Measurements from ENCODE around the gene TMC7. TPM values are rescaled to one million over a fixed set of nuclear protein-coding genes. Genes with fewer than 3 reads are reported as not detected.

Gene TMC7
- total and polyA plus RNA-seq, 2 of the 13 experiments (the other 11 are each of a cell fraction or from before 2014, with no cell fraction given), result 1.2 to 5.1 TPM

DNA sequence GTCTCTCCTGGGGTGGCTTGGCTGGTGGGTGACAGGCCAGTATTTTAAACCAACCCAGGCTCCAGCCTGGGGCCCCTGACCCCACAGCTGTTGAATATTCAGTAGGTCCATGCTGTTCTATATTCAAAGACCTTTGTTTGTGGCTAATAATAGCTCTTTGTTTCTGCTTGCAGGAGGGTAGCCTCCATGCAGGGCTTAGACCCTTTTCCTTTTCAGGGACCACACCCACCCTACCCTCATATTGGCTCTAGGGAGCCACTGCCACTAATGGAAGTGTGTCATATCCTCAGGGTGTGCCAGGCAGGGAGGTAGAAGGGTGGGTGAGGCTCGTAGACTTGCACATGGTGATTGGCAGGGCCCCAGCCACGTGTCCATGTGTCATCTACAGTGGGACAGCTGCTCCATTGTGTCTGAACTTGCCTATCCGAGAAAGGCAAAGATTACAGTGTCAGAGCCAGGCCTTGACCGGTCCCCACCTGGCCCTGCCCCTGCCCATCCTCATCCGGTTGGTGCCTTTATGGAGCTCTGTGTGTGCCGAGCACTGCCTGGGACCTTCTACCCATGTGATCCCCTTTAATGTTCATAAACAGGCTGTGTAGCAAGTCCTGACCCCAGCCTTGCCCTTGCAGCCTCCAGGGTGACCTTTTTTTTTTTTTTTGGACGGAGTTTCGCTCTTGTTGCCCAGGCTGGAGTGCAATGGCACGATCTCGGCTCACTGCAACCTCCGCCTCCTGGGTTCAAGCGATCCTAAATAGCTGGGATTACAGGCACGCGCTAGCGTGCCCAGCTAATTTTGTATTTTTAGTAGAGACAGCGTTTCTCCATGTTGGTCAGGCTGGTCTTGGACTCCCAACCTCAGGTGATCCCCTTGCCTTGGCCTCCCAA is 22.1 kb downstream of the TMC7 start (continued):
- TF ChIP-seq CBX2 (IDR thresholded peaks at IDR 0.05; ENCODE audit: low read depth, low read length) (no peak), CBX2 (CRISPR knock-in tag; IDR thresholded peaks at IDR 0.05; ENCODE audit: low read depth) (no peak), SMAD3 (CRISPR knock-in tag; IDR thresholded peaks at IDR 0.05) (peak; percentile 96), ZNF577 (CRISPR knock-in tag; IDR thresholded peaks at IDR 0.05; ENCODE audit: borderline replicate concordance, low read depth) (no peak), GPN1 (CRISPR knock-in tag; IDR thresholded peaks at IDR 0.05; ENCODE audit: borderline replicate concordance) (no peak), ZNF121 (CRISPR knock-in tag; IDR thresholded peaks at IDR 0.05) (peak; percentile 84), MIER3 (CRISPR knock-in tag; IDR thresholded peaks at IDR 0.05; ENCODE audit: borderline replicate concordance) (peak; percentile 71; the same call in 1 of the 2 replicates), ADNP (CRISPR knock-in tag; IDR thresholded peaks at IDR 0.05) (no peak), SP4 (CRISPR knock-in tag; IDR thresholded peaks at IDR 0.05) (peak; percentile 66), ZNF350 (CRISPR knock-in tag; IDR thresholded peaks at IDR 0.05; ENCODE audit: borderline replicate concordance, low read depth) (peak; percentile 96), HMG20B (CRISPR knock-in tag; conservative IDR thresholded peaks at IDR 0.05) (peak; percentile 86; the same call in 1 of the 2 replicates), ZNF619 (CRISPR knock-in tag; IDR thresholded peaks at IDR 0.05) (peak; percentile 87), STAG1 (CRISPR knock-in tag; IDR thresholded peaks at IDR 0.05) (peak; percentile 19; the same call in 1 of the 2 replicates), MATR3 (CRISPR knock-in tag; IDR thresholded peaks at IDR 0.05) (no peak), SIN3A (IDR thresholded peaks at IDR 0.05; ENCODE audit: borderline replicate concordance, low read depth, low read length) (peak; percentile 99), ZNF772 (CRISPR knock-in tag; IDR thresholded peaks at IDR 0.05) (peak; percentile 94), ZNF205 (CRISPR knock-in tag; IDR thresholded peaks at IDR 0.05) (peak; percentile 78; the same call in 1 of the 2 replicates)
- TF ChIP-seq, protein P1, sequence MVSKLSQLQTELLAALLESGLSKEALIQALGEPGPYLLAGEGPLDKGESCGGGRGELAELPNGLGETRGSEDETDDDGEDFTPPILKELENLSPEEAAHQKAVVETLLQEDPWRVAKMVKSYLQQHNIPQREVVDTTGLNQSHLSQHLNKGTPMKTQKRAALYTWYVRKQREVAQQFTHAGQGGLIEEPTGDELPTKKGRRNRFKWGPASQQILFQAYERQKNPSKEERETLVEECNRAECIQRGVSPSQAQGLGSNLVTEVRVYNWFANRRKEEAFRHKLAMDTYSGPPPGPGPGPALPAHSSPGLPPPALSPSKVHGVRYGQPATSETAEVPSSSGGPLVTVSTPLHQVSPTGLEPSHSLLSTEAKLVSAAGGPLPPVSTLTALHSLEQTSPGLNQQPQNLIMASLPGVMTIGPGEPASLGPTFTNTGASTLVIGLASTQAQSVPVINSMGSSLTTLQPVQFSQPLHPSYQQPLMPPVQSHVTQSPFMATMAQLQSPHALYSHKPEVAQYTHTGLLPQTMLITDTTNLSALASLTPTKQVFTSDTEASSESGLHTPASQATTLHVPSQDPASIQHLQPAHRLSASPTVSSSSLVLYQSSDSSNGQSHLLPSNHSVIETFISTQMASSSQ (IDR thresholded peaks at IDR 0.05; ENCODE audit: low read depth), result 0 out of 2 replicates have a peak, but pooled peaks have one; percentile 7
- TF ChIP-seq, protein P1 (CRISPR knock-in tag; IDR thresholded peaks at IDR 0.05; ENCODE audit: borderline replicate concordance), result peak; percentile 75; the same call in 1 of the 2 replicates
- TF ChIP-seq, protein P2, sequence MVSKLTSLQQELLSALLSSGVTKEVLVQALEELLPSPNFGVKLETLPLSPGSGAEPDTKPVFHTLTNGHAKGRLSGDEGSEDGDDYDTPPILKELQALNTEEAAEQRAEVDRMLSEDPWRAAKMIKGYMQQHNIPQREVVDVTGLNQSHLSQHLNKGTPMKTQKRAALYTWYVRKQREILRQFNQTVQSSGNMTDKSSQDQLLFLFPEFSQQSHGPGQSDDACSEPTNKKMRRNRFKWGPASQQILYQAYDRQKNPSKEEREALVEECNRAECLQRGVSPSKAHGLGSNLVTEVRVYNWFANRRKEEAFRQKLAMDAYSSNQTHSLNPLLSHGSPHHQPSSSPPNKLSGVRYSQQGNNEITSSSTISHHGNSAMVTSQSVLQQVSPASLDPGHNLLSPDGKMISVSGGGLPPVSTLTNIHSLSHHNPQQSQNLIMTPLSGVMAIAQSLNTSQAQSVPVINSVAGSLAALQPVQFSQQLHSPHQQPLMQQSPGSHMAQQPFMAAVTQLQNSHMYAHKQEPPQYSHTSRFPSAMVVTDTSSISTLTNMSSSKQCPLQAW (CRISPR knock-in tag; IDR thresholded peaks at IDR 0.05), result peak; percentile 96
- TF ChIP-seq, protein P3, sequence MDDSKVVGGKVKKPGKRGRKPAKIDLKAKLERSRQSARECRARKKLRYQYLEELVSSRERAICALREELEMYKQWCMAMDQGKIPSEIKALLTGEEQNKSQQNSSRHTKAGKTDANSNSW (CRISPR knock-in tag; IDR thresholded peaks at IDR 0.05; ENCODE audit: borderline replicate concordance), result 0 out of 2 replicates have a peak, but pooled peaks have one; percentile 12
- TF ChIP-seq, protein P4, sequence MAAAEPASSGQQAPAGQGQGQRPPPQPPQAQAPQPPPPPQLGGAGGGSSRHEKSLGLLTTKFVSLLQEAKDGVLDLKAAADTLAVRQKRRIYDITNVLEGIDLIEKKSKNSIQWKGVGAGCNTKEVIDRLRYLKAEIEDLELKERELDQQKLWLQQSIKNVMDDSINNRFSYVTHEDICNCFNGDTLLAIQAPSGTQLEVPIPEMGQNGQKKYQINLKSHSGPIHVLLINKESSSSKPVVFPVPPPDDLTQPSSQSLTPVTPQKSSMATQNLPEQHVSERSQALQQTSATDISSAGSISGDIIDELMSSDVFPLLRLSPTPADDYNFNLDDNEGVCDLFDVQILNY (CRISPR knock-in tag; conservative IDR thresholded peaks at IDR 0.05), result no peak
